GM12891 (cell line): Measurements from ENCODE around the gene RCOR1.

ENCODE experiments used
- PAX5 ChIP-seq: IDR thresholded peaks from 2 replicates; pipeline ENCODE4 v1.6.1; 2011; ENCODE audit warnings: low read length, moderate library complexity, mild to moderate bottlenecking; ENCODE audit not compliant: insufficient read depth, severe bottlenecking
- POLR2A ChIP-seq: IDR thresholded peaks from 2 replicates; pipeline ENCODE4 v1.6.1; 2011; ENCODE audit warnings: low read depth, low read length, control low read depth

DNA sequence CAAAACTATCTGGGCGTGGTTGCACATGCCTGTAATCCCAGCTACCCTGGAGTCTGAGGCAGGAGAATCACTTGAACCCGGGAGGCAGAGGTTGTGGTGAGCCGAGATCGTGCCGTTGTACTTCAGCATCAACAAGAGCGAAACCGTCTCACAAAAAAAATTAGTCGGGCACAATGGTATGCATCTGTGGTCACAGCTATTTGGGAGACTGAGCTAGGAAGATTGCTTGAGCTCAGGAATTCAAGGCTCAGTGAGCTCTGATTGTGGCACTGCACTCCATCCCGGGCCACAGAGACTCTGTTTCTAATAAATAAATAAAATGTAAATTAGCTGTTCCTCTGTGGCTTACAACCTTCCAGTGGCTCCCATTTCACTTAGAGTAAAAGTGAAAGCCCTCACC, 28.0 kb downstream of the RCOR1 start:
- TF ChIP-seq POLR2A: no peak
- TF ChIP-seq PAX5: no peak
